Measurements from ENCODE around the gene SLC41A3.
"Not testable (repeated sequence)": the region's sequence is repeated elsewhere in the genome, so short reads cannot be mapped to it uniquely, and the experiment has no call there.

SLC41A3 gene

DNA sequence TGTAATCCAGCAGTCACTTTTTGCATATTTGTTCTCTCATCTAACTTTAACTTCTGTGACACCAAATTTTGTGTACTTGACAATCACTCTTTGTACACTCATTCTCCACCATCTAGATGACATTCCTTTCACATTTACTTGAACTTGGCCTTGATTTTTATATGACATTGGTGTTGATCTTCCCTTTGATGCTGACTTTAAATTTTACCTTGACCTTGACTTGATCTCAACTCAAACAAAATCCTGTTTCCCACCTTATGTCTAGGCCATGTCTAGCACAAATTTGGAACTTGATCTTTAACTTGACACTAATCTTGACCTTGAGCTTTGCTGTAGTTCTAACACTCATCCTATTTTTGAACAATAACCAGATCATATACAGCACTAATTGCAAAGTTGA lies 81.7 kb downstream of the SLC41A3 start:
- DNase-seq (ENCODE audit: low spot score), result no peak

DNA sequence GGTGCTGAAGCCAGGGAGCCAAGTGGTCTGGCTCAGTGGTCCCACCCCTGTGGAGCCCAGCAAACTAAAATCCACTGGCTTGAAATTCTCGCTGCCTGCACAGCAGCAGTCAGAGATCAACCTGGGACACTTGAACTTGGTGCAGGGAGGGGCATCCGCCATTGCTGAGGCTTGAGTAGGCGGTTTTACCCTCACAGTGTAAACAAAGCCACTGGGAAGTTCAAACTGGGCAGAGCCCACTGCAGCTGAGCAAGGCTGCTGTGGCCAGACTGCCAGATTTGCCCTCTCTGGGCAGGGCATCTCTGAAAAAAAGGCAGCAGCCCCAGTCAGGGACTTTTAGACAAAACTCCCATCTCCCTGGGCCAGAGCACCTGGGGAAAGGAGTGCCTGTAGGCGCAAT lies 87.2 kb downstream of the SLC41A3 start:
- not testable (repeated sequence) for DNase-seq (ENCODE audit: low spot score)

DNA sequence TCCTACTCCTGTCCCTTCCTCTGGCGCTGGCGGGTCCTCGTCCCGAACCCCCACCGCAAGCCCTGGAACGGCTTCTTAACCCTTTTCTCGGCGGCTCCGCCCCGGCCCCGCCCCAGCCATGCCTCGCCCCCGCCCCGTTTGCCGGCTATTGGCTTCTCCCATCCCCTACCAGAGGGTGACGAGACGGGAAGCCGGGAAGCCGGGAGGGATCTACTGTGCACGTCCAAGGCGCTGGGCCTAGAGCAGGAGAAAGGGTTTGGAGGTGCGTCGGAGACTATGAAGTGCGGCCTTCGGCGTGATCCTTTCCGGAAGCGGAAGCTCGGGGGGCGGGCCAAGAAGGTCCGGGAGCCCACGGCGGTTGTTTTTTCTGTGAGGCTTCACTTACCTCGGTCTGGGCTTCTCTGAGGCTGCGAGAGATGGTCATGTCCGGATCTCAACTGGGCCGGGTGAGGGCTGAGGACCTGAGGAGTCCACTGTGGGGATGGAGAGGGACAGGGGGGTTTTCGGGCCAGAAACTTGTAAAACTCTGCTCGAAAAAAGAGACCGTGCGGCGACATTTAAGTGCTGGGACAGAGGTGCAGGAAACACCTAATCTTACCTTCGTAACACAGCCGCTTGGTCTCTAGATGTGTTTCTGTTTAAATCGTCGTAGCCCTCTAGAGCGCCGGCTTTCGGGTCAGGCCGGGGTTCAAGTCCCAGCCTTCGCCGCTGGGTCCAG lies 93.5 kb downstream of the SLC41A3 start:
- DNase-seq (ENCODE audit: low spot score), result peak; percentile 93

DNA sequence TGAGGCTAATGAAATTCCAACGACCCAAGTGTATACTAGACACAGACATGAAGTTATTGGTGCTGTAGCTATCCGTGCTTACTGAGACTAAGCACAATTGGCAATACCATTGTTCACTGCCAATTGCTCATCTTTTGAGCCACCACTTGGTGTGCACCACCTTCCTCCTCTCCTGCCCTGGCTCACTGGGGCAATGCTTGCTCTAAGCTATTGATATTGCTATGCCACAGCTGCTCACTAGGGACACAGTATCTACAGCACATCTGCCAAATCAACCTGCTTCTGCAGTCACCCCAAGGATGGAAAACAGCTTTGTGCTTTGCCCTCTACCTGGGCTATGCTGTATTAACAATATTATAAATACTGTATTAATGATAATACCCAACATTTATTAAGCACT lies 99.0 kb downstream of the SLC41A3 start:
- DNase-seq (ENCODE audit: low spot score), result not testable (repeated sequence)

DNA sequence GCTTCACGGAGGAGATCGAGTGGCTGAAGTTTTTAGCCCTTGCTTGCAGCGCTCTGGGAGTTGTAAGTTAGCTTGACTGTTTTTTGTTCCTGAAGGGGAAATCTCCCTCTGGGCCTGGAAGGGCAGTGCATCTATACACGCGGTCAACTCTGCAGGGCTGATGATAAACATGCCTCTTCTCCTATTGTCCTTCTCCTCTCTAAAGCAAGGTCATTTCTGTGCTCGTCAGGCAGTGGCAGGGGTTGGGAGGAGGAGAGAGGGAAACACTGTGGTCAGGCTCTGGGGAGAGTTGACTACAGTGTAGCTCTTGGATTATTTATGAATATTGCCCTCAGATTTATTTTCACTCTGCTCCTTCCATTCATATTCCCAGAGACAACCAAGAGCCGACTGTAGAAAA lies 106.8 kb downstream of the SLC41A3 start:
- DNase-seq (ENCODE audit: low spot score), result not testable (repeated sequence)

DNA sequence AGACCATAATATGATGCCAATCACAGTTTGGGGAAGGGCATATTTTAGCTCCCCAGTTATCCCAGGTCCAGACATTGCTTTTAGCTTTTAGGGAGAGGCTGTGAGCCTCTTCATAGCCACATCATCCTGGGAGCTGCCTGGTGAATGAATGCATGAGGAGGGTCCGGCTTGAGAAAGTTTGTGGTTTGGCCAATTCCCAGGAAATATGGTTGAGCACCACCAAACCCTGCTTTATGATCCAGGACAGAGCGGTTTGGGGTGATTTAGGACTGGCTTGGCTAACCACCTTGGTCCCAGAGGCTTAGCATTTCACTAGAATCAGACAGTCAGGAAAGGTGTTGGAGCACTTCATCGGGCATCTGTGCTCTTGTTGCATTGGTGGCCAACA lies 107.9 kb downstream of the SLC41A3 start:
- DNase-seq (ENCODE audit: low spot score), result not testable (repeated sequence)

DNA sequence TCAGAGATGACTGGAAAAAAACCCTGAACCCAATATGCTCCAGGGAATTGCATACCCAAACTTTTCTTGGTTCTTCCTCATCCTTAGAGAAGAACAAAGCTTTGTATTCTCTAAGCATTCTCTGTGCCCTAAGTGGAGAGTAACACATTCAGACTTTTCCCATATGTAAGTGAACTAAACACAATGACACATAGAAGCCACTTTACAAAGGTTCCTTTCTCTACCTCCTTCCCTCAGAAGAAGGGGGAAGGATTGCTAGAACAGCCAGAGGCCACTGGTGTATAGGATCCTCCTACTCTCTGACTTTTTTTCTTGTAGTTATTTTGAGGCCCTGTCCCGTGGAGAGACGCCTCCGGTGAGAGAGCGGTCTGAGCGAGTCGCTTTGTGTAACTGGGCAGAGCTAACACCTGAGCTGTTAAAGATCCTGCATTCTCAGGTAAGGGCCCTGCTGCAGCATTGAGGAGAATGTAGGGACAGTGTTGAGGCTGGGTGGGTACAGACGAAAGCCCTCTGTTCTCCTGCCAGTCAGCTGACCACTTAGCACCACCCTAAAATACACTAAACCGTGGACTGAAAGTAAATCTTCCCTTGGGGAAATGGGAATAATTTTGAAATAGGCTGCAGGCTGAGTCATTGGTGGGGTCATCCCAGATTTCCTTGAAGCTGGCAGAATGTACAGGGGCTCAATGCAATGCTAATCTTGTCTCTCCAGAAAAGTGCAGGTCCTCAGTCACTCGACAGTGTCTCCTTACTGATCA lies 108.5 kb downstream of the SLC41A3 start:
- not testable (repeated sequence) for DNase-seq (ENCODE audit: low spot score)

DNA sequence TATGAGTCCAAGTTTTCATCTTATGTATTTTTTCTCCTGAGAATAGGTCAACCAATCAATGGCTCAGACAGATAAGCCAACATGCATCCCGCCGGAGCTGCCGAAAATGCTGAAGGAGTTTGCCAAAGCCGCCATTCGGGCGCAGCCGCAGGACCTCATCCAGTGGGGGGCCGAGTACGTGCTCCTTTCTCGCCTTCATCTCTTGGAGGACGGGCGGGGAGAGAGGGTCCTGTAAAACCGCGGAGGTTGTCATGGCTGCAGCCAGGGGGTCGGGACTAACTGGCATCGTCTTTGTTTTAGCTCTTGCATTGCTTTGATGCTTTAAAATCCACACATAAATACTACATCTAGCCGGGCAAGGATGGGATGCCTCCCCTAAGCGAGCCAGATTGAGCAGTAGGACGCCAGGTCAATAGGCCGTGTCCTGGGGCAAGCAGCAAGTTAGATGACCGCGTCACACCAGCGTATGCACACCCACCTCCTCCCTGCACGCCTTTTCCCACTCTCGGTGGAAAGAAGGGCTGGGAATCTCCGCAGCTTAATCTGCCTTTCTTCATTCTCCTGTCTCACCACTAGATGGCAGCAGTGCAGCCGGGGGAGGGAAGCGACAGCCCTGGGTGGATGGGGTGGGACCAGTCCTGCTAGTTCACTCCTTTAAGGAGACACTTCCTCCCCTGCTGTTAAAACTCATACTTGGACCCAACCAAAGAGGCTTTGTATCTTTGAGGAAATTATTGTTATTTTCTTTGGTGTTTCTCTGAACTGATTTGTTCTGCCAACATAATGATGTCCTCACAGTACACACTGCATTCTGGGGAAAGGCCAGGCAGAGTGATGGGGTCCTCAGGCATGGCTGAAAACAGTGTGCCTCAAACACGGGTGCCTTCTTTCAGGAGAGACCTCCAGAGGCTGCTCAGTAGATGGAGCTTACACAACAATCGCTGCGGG lies 111.7 kb downstream of the SLC41A3 start:
- peak; percentile 66 for DNase-seq (ENCODE audit: low spot score)

DNA sequence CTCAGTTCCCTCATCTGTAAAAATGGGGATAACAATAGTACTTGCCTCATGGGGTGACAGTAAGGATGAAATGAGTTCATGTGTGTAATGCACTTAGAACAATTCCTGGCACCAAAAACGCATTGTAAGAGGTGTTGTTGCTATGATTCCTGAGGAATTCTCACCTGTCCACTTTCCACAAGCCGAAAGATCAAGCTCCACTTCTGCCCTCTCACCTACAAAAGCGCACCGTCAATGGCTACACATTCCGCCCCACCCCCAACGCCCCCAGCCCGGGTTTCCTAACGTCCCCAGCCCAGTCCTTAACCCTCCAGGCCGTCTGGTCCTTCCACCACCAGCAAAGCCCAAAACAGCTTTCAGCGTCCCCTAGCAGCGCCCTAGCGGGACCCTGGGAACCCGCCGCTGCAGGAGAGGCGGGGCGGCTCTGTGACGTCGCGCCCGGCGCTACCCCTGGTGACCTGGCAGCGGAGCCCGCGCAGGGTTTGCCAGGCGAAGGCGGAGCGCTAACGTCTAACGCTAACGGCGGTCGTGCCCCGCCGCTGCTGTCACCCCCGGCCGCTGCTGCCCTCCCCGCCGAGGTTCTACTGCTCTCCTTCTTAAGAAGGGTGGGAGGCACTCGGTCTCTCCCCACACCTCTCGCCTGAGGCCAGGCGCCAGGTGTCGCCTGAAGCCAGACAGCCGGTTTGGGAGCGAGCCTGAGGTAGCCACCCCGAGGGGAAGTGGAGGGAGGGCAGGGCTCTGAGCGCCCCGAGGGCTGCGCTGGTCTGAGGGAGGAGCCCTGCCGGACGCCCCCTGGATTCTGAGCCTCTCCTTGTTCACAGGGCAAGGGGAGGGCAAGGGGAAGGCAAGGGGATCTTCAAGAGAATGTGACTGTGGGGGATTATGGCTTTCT lies 115.0 kb downstream of the SLC41A3 start, which contains the start of gene ROPN1B:
Gene ROPN1B, plus strand, starts transcription at position 478 of the 892 bp plus-strand sequence. CDS start 2,877 bp downstream, outside the sequence.
- not testable (repeated sequence) for DNase-seq (ENCODE audit: low spot score)

DNA sequence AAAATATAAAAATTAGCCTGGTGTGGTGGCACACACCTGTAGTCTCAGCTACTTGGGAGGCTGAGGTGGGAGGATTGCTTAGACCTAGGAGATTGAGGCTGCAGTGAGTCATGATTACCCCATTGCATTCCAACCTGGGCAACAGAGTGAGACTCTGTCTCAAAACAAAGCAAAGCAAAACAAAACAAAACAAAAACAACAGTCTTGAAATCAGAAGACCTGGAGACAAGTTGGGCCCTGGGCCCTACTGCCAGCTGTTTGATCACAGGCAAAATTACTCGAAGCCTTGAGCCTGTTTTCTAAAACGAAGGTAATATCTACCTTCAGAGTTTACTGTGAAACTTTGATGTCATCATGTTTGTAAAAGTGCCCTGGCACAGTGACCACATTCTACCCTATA lies 115.8 kb downstream of the SLC41A3 start:
- DNase-seq (ENCODE audit: low spot score), result not testable (repeated sequence)

DNA sequence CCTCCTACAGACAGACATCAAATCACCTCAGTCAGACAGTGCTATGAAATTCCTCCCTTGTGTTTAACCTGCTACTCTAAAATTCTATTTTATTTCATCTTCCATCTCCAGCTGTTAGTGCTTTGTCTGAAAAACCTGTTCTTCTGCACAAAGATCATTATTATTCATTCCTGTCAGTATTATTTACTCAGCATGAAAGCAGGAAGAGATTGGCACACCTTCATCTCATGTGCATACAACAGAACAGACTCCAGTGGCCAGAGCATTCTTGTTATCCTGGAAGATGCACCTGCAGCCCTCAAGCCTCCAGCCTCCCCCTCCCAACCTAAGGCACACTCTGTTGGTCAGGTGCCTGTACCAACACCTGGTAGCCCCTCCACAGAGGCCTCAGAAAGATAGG lies 116.8 kb downstream of the SLC41A3 start:
- DNase-seq (ENCODE audit: low spot score), result no peak

DNA sequence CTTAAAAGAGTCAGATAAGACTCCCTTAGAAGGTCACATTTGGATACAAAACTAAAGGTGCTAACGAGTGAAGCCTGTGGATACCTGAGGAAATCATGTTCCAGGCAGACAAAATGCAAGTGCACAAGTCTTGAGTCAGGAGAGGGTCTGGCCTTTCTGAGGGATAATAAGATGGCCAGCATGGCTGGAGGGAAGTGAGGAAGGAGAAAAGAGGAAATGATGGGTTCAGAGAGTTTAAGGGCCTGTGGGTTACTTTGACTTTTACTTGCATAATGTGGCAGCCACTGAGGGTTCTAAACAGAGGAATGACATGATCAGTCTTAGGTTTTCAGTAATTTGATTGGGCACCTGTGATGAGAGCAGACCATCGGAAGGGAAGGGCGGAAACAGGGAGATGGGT lies 118.4 kb downstream of the SLC41A3 start:
- DNase-seq (ENCODE audit: low spot score), result no peak

DNA sequence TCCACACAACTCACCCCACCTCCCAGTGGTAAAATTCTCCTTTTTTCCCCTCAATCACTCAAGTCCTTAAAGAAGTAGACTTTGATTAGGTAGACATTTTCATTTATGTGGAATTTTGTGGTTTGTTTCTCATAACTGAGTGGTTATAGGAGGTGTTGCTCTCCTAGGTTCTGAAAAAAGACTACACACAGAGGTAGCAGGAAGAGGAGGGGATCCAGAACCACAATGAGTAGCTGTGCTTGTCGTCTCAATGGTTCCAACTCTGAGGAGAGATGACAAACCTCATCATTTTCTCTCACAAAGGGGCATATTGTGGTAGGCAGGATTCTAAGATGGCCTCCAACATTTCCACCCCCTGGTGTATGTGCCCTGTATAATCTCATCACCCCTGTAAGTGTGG lies 120.1 kb downstream of the SLC41A3 start:
- not testable (repeated sequence) for DNase-seq (ENCODE audit: low spot score)

DNA sequence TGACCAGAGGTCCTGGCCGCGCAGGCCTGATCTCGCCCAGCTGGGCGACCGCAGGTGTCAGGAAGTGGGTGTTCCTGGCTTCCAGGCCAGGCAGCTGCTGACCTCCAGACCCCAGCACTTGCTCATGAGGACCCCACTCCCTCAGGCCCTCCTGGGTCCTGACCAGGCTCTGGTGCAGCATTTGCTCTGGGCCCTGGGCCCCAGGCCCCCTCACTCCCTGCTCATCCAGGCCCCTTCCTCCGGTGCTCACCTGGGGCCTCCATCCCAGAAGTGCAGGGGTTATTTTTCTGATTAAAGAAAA lies 122.7 kb downstream of the SLC41A3 start:
- no peak for DNase-seq (ENCODE audit: low spot score)

DNA sequence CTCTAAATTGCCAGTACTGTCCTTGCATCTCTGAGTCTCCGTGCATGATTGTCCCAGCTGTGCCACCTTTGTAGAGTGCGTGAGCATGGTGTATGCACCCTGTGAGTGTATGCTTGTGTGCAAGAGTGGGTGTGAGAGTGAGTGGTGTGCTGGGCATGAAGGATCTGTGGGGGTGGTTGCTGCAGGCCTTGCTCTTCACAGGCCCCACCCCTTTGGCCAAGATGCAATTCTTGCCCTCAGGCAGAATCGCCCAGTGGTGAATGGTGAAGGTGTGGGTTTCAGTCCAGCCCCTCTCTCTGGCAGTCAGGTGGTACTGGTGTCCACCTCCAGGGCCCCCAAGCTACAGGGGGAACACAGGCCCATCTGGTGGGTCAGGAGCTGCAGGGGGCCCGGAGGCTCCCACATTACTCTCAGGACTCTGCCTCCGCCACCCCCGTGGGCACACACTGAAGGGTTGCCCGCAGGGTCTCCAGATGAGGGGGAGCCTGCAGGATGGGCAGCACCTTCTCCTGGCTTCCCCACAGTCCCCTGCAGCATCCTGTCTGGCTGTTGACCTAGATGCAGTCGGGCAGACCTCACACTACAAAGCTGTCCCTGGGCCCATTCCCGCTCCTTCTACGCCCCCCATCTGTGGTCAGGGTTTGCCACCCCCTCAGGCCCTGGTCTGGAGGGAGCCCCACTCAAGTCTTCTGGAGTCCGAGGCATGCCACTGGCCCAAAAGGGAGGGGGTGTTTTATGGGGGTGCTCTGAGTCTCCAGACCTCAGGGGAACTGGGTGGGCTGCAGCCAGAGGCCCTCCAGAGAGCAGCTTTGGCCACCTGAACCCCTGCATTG lies 123.3 kb downstream of the SLC41A3 start:
- DNase-seq (ENCODE audit: low spot score), result no peak

DNA sequence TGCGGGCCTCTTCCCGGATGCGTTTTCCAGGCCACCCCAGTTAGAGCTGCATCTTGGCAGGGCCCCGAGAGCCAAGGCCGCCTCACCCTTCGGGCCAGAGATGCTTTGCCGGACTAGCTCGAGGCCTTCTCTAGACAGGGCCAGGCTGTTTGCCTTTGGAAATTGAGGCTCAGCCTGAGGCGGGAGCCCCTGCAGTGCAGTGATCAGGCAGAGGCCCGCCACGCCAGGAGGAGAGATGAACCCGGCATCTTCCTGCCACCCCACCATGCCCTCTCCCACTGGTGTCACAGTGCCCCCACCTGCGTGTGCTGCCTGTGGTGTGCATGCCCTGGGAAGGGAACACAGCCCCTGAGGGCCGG lies 123.9 kb downstream of the SLC41A3 start:
- DNase-seq (ENCODE audit: low spot score), result no peak

DNA sequence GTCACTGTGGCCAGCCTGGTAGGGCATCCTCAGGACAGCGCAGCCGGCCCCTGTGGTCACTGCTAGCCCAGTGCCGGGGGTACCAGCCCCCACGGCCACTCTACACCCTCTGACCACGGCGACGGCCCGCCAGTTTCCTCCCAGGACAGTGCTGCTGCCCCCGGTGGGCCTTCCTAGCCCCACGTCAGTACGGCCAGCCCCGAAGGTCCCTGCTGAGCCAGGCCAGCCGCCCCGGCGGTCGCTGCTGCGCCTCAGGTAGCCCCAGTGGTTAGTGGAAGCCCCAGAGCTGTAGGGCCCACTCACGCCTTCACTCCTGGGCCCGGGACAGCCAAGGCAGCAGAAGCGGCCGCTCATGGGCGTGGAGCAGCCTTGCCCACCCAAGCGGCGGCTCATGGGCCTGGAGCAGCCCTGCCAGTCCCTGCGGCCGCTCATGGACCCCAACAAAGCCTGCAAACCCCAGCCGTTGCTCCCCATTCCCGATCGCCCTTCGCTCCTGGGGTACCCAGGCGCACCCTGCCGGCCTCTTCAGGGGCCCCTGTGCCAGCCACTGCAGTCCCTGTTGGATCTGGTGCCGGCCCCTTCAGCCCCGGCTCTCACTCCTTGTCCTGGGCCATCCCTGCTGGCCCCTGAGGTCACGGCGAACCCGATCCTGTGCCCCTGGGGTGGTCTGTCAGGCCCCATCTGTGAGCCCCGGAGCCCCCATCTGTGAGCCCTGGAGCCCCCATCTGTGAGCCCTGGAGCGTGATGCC lies 124.4 kb downstream of the SLC41A3 start:
- DNase-seq (ENCODE audit: low spot score), result no peak

DNA sequence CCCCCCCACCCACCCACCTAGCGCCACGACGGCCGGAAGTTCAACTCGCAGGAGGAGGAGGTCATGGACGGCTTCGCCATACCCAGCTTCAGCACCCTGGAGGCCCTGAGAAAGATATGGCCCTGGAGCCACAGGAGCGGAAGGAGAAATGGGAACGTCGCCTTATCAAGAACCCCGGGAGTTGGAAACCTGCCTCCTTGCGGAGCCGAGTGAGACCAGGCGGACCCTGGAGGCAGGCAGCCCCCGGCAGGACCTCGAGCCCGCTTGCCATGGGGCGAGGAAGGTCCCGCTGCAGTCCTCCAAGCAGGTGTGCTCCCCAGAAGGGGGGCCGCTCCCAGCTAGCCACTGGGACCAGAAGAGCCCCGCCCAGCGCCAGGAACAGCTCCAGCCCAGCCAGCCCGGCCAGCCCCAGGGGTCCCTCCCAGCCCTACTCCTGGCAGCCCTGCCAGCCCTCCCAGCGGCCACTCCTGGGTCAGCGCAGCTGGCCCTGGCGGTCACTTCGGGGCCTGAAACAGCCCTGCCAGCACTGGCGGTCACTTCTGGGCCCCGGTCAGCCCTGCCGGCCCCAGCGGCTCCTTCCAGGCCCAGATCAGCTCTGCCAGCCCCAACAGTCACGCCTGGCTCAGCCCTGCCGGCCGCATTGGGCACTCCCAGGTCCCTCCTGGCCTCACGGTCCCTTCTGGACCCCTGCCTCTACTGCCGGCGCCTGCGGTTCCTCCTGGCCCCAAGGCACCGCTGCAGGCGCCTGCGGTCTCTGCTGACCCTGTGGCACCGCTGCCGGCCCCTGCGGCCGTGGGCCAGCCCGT lies 125.2 kb downstream of the SLC41A3 start:
- DNase-seq (ENCODE audit: low spot score), result no peak

Data from cerebellar cortex (tissue), 1 donor.